Colonic mucosa (tissue), 4 donors: Measurements from ENCODE around the gene ZNF17. TPM values are rescaled to one million over a fixed set of nuclear protein-coding genes. Genes with fewer than 3 reads are reported as not detected.
"Not testable (repeated sequence)": the region's sequence is repeated elsewhere in the genome, so short reads cannot be mapped to it uniquely, and the experiment has no call there.

Experiments used
- DNase-seq: peaks from one replicate; pipeline ENCODE4 v3.0.0-alpha.2; 2020
- H3K27ac ChIP-seq: fragments of 200-600 bp; one replicate; pipeline ENCODE4 v1.8.0; 2021
- H3K27me3 ChIP-seq: fragments of 200-600 bp; one replicate; pipeline ENCODE4 v1.8.0; 2021
- H3K36me3 ChIP-seq: fragments of 200-600 bp; one replicate; pipeline ENCODE4 v1.8.0; 2021
- H3K4me1 ChIP-seq: fragments of 200-600 bp; one replicate; pipeline ENCODE4 v1.8.0; 2021; ENCODE audit warnings: mild to moderate bottlenecking
- H3K4me3 ChIP-seq: fragments of 200-600 bp; one replicate; pipeline ENCODE4 v1.8.0; 2021
- H3K9ac ChIP-seq, 2 donors: one replicate each; pipeline ENCODE4 v1.7.0; 2013; ENCODE audit warnings: control low read depth in 2 of 2, low read depth in 2 of 2, low read length in 2 of 2
- H3K9me3 ChIP-seq: fragments of 200-600 bp; one replicate; pipeline ENCODE4 v1.8.0; 2021
- CTCF ChIP-seq: fragments of 200-600 bp; IDR thresholded peaks from one replicate; pipeline ENCODE4 v1.8.0; 2022; ENCODE audit warnings: antibody characterized with exemption, mild to moderate bottlenecking
- intact Hi-C: fragments of 100-400 bp; cut with DNase I; formaldehyde crosslinking; loops from one replicate; pipeline ENCODE4 v1.14.1; 2022
- total RNA-seq, 2 donors: library from RNA; stranded (reverse); fragmentation: NEBNext Ultra II Directional in 1 of 2; extraction: Animal tissue kit (Norgen Biotek cat#: 25700) in 1 of 2; gene quantifications; one replicate each; pipeline ENCODE4 v1.2.1, GENCODE V29; 2021
- donor health status: healthy.
- donor health status: DM: no; HTN: no; CAD: no.
- donor health status: DM: no; HTN: no; CAD: no.

Gene ZNF17
- total RNA-seq, 2 donors from 2014 or later, result 6.2 to 6.9 TPM

GRCh38 chr19:57374179-57374578 is 36.8 kb upstream of the ZNF17 start:
- Histone ChIP-seq H3K9ac (no peak overlapping the region), H3K27me3 (no peaks in the 10 kb centered on the region), H3K4me1 (no peaks in the 10 kb centered on the region), H3K36me3 (no peaks in the 10 kb centered on the region), H3K27ac (no peak overlapping the region), H3K4me3 (no peak overlapping the region), H3K9me3 (no peaks in the 10 kb centered on the region)
- intact Hi-C loops, result no loop called here
- TF ChIP-seq CTCF, result no peak
- DNase-seq, result no peak

- DNase-seq, H3K27ac ChIP-seq, H3K36me3 ChIP-seq, H3K9me3 ChIP-seq, intact Hi-C loops, H3K4me1 ChIP-seq, H3K27me3 ChIP-seq, H3K9ac ChIP-seq, H3K4me3 ChIP-seq: not testable (repeated sequence)
Measured at GRCh38 chr19:57374647-57375046, 36.3 kb upstream of the ZNF17 start.

GRCh38 chr19:57376151-57376550 is 34.8 kb upstream of the ZNF17 start:
- H3K27ac ChIP-seq, result no peak overlapping the region
- intact Hi-C loops, result no loop called here
- TF ChIP-seq CTCF, result no peak
- H3K36me3 ChIP-seq, result no peaks in the 10 kb centered on the region
- H3K9ac ChIP-seq, result no peak overlapping the region
- H3K4me3 ChIP-seq, result no peak overlapping the region
- no peak for DNase-seq
- no peaks in the 10 kb centered on the region for H3K4me1 ChIP-seq
- H3K9me3 ChIP-seq, result no peaks in the 10 kb centered on the region
- no peaks in the 10 kb centered on the region for H3K27me3 ChIP-seq

- H3K27ac ChIP-seq, result no peak overlapping the region
- H3K9ac ChIP-seq, result no peak overlapping the region
- H3K27me3 ChIP-seq, result no peaks in the 10 kb centered on the region
- H3K36me3 ChIP-seq, result no peaks in the 10 kb centered on the region
- H3K9me3 ChIP-seq, result no peaks in the 10 kb centered on the region
- DNase-seq, result no peak
- no peaks in the 10 kb centered on the region for H3K4me1 ChIP-seq
- H3K4me3 ChIP-seq, result no peak overlapping the region
- no peak for TF ChIP-seq CTCF
- intact Hi-C loops, result no loop called here
Measured at GRCh38 chr19:57377498-57378146, 33.3 kb upstream of the ZNF17 start.

GRCh38 chr19:57380923-57381322 is 30.0 kb upstream of the ZNF17 start:
- no peak overlapping the region for H3K27ac ChIP-seq
- no peak overlapping the region for H3K9ac ChIP-seq
- H3K27me3 ChIP-seq, result no peaks in the 10 kb centered on the region
- intact Hi-C loops, result no loop called here
- no peaks in the 10 kb centered on the region for H3K36me3 ChIP-seq
- H3K9me3 ChIP-seq, result no peaks in the 10 kb centered on the region
- DNase-seq, result no peak
- TF ChIP-seq CTCF, result no peak
- no peak overlapping the region for H3K4me3 ChIP-seq
- H3K4me1 ChIP-seq, result no peaks in the 10 kb centered on the region

GRCh38 chr19:57382806-57383488 is 28.0 kb upstream of the ZNF17 start:
- H3K27me3 ChIP-seq, result no peaks in the 10 kb centered on the region
- intact Hi-C loops, result no loop called here
- H3K9ac ChIP-seq, result no peak overlapping the region
- H3K36me3 ChIP-seq, result no peaks in the 10 kb centered on the region
- no peak overlapping the region for H3K27ac ChIP-seq
- no peak for TF ChIP-seq CTCF
- H3K4me1 ChIP-seq, result no peaks in the 10 kb centered on the region
- H3K4me3 ChIP-seq, result no peak overlapping the region
- H3K9me3 ChIP-seq, result no peaks in the 10 kb centered on the region
- no peak for DNase-seq
